Activated CD4-positive, alpha-beta T cell treated with anti-CD3 and anti-CD28 coated beads, Interleukin-10, Interleukin-2, amounts not matched to agents 100 ng/mL and 50 ng/mL, durations not matched to agents 16 hours and 8 hours (primary cell): ENCODE measurements around the gene ATAT1.

Experiments
- DNase-seq: peaks from one replicate; pipeline ENCODE4 v3.0.0-alpha.2; 2020

ATAT1 gene

DNA sequence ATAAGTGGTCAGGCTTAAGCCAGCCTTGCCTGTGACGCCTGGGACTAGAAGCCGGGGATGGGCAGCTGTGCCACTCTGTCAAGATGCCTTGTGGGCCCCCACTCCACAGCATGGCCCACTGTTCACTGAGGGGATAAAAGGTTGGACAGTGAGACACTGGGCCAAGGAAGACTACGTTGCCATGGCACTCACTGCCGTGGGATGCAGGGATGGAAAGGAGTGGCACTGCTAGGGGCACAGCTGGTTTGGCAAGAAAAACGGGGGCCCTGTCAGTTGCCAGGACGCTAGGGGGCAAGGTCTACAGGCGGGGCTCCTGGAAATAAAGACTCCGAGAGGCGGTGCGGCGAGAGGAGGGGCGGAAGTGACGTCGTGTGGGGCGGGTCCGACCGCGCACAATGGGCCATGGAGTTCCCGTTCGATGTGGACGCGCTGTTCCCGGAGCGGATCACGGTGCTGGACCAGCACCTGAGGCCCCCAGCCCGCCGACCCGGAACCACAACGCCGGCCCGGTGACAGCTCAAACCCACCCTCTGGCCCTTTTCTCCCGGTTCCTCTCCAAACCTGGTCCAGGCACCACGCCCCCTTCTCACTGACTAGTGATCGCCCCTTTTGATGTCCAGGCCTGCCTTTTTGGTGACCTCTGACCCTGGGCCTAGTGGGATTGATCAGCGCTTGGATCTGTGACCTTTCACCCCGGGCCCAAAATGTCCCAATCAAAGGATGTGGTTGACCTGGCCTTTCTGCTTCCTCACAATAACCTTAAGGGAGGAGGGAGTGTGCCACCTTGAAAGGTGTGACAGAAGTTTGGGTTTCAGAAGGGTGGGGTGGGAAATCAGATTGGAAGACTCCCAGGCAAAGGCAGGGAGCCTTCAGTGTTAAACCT, at the start of gene ATAT1:
ATAT1 (plus strand) TSS at position 391 of the 883 bp plus-strand sequence.
- peak; percentile 89 for DNase-seq

DNA sequence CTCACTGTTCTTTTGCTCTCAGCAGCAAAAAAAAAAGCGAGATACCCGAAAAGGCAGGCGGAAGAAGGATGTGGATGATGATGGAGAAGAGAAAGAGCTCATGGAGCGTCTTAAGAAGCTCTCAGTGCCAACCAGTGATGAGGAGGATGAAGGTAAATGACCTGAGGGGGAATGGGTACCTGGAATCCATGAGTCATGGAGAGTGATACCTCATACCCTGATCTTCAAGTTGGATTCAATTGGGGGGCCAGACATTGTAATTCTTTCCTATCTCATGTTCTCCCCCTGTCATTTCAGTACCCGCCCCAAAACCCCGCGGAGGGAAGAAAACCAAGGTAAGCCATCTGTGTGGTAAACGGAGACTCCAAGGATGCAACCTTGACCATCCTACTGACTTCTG, 48.6 kb upstream of the ATAT1 start:
- DNase-seq, result no peak

DNA sequence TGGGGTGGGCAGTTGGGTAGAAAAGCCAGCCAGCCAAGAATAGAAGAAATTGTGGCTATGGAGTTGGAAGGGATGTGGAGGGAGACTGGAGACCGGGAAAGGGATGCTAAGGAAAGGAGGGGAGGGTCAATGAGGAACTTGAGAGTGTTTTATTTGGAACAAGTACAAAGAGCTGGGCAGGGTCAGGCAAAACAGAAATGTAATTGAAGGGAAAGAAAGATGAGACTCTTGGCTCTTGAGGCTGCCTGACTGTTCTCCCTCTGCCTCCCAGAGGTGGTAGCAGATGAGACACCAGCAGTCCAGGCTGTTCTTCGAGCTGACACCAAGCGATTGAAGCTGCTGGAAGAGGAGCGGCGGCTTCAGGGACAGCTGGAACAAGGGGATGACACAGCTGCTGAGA, 42.8 kb upstream of the ATAT1 start:
- no peak for DNase-seq

DNA sequence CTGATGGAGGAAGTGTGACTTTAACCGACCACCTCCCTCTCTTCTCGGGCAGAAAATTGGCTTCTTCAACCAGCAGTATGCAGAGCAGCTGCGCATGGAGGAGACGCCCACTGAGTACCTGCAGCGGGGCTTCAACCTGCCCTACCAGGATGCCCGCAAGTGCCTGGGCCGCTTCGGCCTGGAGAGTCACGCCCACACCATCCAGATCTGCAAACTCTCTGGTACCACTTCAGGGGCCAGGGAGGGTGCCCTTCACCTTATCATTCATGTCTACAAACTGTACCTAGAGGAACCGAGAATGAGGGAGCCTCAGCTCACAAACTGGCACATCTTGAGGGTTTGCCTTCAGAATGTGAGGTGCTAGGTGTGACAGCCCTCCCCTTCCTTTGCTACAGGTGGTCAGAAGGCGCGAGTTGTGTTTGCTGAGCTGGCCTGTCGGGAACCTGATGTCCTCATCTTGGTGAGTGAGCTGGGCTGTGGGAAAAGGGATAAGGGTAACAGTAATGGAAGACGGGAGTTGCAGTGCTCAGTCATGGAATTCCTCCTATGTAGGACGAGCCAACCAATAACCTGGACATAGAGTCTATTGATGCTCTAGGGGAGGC, 36.8 kb upstream of the ATAT1 start:
- no peak for DNase-seq

DNA sequence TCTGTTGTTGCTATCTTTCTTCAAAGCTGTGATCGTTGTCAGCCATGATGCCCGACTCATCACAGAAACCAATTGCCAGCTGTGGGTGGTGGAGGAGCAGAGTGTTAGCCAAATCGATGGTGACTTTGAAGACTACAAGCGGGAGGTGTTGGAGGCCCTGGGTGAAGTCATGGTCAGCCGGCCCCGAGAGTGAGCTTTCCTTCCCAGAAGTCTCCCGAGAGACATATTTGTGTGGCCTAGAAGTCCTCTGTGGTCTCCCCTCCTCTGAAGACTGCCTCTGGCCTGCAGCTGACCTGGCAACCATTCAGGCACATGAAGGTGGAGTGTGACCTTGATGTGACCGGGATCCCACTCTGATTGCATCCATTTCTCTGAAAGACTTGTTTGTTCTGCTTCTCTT, 36.2 kb upstream of the ATAT1 start:
- DNase-seq, result no peak

DNA sequence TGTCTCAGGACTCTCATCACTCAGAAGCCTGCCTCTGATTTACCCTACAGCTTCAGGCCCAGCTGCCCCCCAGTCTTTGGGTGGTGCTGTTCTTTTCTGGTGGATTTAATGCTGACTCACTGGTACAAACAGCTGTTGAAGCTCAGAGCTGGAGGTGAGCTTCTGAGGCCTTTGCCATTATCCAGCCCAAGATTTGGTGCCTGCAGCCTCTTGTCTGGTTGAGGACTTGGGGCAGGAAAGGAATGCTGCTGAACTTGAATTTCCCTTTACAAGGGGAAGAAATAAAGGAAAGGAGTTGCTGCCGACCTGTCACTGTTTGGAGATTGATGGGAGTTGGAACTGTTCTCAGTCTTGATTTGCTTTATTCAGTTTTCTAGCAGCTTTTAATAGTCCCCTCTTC, 35.7 kb upstream of the ATAT1 start:
- DNase-seq, result no peak

DNA sequence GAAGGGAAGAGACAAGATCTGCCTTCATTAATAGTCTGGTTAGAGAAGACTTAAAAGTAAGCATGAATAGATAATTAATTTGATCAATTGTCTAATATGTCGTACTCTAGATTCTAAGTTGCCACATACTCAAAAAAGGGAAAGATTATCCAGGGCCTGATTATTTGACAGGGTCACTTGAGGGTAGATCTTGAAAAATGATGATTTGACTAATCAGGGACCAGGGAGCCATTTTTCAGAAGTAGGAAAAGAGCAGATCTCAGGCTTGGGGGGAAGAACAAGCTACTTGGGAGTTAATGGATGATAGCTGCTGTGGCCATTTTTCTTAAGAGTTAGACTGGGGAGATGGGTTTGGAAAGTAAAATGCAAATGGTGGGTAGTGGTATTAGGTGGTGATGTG, 34.4 kb upstream of the ATAT1 start:
- DNase-seq, result no peak

DNA sequence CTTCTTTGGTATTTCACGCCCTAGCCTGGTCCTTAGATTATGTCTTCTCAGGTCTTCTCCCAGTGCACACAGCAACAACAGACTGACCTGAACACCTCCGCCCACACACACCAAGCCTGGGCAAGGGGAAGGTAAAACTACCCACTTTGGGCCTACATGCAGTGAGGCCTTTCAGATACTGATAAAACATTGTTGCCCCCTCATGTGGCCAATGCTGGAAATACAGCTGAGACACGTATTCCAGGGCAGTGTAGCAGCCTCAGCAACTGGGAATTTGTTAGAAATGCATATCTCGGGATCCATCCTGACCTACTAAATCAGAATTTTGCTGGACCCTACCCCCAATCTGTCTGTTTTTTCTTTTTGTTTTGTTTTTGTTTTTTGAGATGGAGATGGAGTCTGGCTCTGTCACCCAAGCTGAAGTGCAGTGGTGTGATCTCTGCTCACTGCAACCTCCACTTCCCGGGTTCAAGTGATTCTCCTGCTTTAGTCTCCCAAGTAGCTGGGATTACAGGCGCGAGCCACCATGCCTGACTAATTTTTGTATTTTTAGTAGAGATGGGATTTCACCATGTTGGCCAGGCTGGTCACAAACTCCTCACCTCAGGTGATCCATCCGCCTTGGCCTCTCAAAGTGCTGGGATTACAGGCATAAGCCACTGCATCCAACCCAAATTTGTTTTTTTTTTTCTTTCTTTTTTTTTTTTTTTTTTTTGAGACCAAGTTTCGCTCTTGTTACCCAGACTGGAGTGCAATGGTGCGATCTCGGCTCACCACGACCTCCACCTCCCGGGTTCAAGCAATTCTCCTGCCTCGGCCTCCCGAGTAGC, 29.1 kb upstream of the ATAT1 start:
- DNase-seq, result peak; percentile 79

DNA sequence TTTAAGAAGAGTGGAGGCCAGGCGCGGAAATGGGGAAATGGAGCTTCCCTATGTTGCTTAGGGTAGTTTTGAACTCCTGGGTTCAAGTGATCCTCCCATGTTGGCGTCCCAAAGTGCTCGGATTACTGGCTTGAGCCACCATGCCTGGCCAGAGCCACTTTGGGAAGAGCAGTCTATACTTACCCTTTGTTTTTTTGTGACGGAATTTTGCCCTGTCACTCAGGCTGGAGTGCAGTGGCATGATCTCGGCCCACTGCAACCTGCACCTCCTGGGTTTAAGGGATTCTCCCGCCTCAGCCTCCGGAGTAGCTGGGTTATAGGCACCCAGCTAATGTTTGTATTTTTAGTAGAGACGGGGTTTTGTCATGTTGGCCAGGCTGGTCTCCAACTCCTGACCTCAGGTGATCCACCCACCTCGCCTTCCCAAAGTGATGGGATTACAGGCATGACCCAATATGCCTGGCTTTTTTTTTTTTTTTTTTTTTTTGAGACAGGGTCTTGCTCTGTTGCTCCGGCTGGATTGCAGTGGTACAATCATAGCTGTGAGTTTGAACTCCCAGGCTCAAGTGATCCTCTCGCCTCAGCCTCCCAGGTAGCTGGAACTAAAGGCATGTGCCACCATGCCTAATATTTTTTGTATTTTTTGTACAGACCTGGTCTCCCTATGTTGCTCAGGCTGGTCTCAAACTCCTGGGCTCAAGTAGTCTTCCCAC, 27.6 kb upstream of the ATAT1 start:
- no peak for DNase-seq

DNA sequence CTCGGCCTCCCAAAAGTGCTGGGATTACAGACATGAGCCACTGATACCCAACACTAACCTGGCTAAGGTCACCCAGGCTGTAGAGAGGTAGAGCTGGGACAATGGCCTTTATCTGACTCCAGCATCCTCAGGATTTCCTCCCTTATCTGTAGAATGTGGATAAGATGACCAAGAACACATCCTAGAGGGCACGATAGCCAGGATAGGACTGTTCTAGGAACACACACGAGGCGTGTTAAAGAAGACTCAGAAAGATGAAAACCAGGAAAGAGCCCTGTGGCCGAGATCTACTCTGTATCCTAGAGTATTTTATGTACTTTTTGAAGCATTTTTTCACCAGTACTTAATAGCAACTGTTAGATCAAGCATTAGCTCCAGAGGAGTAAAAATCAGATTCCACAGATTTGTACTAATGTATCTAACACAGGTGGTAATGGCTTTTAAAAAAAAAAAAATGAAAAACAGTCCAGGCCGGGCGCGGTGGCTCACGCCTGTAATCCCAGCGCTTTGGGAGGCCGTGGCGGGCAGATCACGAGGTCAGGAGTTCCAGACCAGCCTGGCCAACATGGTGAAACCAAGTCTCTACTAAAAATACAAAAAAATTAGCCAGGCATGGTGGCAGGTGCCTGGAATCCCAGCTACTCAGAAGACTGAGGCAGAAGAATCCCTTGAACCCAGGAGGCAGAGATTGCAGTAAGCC, 26.9 kb upstream of the ATAT1 start:
- DNase-seq, result no peak

DNA sequence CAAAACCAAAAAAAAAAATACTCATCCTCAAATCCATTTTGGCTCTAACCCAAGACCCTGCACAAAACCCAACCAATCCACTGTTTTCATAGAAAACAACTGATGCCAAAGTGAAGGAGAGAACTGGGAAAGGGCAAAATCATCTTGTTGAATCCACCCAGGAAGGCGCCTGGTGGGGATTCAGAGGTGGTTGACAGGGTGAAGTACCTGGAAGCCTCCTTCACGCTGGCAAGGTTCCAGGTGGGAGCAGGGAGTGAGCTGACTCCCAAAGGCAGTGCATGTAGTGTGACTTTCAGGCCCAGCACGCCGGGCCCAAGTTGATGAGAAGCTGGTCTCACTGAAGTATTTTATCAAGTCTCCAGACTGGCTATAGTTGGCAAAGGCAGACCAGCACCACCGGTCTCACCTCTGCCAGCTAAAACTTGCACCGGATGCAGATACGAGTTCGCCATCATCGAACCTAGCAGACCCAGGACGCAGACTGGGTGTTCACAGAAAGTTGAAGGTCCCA, 26.2 kb upstream of the ATAT1 start:
- no peak for DNase-seq

DNA sequence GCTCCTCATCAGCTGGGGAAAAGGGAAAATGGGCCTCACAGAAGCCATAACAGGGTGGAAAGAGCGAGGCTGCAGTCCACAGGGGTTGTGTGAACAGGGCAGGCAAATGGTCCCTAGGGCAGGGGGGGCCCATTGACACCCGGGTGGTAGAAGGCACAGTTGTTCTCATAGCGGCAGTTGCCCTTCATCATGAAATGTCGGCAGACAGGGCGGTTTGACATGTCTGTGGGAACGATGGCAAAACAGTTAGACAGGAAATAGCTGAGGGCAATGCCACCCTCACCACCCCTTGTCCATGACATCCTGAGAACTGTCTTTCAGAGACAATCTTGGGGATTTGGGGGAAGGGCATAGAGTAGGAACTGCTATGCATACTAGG, 25.2 kb upstream of the ATAT1 start:
- DNase-seq, result no peak

DNA sequence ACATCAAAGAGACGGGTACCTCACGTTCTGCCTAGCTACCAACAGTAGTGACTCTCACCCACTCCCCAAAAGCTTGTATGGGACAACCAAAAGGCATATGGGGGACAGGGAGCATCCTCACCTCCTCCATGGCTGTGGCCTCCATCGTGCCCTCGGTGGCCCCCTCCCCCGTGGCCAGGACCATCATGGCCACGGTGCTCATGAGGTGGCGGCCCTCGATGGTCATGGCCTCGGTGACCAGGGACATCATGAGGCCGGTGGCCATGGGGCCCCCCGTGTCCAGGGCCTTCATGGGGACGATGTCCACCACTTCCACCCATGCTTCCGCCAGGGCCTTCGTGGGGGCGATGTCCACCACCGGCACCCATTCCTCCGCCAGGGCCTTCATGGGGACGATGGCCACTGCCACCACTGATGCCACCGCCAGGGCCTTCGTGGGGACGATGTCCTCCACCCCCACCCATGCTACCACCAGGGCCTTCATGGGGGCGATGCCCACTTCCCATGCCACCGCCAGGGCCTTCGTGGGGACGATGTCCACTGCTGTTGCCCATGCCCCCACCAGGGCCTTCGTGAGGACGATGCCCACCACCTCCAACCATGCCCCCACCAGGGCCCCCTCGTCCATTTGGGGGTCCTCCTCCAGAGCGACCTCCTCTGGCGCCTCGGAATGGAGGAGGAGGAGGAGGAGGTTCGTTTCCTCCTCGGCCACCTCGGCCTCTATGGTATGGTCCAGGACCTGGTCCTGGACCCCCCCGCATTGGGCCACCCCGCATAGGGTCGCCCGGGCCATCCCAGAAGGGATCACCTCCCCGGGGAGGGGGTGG, 24.6 kb upstream of the ATAT1 start:
- no peak for DNase-seq

DNA sequence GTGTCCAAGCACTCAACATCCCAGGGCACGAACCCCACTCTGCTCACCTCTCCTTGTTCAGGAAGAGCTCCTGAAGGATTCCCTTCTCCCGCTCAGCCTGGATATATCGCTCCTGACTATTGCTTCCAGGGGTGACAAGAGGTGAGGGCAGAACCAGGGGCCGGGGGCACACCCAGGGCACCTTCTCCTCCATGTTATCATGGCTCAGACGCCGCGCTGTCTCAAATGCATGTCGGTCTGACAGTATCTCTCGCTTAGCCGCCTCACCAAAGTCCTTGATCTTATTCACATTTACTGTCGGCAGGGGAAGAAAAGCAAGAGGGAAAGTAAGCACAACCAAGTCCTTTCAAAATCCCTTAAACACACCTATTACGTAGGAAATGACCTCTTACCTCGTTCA, 22.7 kb upstream of the ATAT1 start:
- no peak for DNase-seq

DNA sequence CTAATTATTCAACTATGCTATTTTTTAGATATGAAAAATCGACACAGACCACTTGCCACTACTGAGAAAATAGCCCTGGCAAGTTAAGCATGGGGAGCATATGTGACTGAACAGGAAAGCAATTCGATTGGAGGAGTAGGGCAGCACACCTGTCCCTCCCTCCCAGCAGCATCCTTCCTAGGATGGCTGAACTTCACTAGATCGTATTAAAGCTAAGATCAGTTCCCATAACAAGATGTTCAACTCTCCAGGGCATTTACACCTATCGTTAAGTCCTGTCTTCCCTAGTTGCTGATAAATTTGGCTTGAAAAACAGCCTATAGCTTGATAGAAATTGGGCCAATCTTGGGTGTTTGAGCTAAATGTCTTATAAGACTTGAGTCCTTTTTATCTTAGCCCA, 16.6 kb upstream of the ATAT1 start:
- no peak for DNase-seq

DNA sequence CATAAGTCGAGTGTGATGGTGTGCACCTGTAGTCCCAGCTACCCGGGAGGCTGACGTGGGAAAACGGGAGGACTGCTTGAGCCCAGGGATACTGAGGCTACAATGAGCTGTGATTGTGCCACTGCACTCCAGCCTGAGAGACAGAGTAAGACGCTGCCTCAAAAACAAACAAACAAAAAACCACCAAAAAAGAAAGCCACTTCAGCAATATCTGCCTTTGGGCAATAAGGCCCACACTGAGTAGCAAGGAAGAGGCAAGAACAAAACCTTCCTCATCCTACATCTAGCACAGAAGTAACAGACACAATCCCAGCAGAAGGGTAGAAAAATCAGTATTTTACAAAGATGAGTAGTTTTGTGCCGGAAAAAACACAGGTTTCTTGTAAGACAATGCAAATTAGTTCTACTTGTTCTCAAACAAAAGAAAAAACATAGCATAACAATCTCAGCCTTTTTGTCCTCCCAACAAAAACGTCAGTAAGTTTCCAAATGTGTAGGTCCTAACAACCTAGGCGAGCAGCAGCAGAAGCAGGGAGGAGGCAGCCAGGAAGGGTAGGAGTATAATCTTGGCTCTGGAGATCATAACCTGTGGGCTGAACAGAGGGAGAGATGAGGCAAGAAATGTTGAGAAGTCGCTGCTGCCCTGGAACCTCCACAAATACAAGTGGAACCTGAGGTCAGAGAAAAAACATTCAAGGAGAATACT, 15.4 kb upstream of the ATAT1 start:
- DNase-seq, result no peak

DNA sequence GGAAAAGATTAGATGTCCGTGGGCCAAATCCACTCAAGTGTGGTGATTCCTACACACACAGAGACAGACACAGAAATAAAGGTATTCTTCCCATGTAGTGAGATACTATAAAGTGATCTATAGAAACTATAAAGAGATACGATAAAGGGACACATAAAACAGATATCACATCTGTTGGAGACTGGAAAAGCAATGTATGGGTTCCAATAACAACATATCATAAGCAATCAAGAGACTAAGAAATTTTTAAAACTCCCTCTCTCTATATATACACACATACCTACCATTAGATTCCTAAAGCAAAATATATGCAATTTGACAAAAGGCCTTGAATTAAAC, 14.8 kb upstream of the ATAT1 start:
- DNase-seq, result no peak

DNA sequence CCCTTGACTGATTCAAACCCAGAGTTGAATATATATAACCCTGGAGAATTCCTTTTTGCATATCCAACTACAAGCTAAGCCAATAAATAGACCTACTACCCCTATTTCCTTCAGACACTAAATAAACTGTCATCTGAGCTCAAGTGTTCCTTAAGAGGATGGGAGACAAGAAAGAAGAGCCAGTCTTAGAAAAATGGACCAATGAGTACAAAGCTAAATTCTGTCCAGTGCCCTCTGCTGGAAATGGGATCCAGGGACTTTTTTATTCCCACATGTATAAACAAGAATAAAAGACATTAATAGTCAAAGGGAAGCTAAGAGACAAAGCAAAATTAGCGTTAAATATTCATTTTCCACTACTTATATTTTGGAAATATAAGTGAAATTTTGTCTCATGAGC, 14.5 kb upstream of the ATAT1 start:
- DNase-seq, result no peak

DNA sequence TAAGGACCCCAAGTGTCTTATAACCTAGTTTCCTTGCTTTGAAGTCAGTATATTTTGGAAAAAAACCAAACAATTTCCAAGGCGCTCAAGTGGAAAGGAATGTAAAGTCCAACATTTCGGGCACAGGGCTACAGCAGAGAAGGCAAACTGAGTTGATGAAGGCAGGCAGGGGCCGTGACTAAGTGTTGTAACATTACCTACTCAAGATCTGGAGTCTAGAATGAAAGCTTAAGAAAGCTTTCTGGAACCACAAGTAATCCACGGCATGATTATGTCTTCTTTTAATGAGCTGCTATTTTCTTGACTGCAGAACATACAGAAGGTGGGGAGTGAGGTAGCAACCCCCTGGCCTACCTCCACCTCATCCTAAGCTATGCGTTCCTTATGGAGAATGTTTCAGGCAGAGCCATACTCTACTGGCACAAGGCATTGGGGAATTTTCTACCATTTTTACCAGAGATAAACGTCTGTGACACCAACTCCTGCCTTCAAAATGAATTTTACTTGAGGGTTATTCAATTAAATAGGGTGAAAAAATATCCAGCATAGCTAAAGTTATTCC, 13.9 kb upstream of the ATAT1 start:
- no peak for DNase-seq

DNA sequence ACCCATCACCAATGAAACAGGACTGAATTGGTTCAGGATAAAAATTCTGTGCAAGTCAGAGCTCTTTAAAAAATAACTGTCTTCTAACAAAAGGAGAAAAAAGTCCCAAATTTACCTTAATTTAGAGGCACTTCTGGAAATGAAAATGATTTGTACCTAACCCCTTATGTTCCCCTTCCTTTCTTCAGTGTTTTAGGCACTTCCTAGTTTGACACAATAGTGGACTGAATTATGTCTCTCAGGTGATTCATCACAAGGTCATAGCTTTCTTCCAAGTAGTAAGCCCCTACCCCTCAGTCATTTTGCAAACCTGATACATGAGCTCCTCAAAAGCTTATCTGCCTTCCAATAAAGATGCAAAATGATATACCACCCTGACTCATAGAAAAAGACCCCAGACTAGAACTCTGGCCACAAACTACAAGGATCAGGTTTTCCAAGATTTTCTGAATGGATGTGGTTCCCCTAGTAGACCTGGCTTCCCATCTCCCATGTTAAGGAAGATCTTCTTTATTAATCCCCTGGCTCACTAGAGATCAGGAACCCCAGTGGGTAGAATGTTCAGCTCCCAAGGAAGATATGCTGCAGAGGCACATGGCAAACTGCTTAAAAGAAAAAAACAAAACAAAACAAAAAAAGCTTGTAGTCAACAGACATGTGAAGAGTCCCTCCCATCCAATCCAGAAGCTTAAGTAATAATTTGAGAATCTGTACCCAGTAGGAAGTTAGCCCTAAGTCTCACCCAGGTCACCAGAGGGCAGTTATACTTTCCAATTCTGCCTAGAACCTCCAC, 13.2 kb upstream of the ATAT1 start:
- peak; percentile 38 for DNase-seq
